GM23338 (cell line): Measurements from ENCODE around the gene DET1. TPM values are rescaled to one million over a fixed set of nuclear protein-coding genes. Genes with fewer than 3 reads are reported as not detected.
"Not testable (repeated sequence)": the region's sequence is repeated elsewhere in the genome, so short reads cannot be mapped to it uniquely, and the experiment has no call there.

ENCODE experiments used
- ATAC-seq: fragments of 200-7000 bp; cut with Tn5 transposase; 3 replicates; pipeline ENCODE4 v1.9.1; 2020
- DNase-seq: peaks from one replicate; pipeline ENCODE4 v3.0.0-alpha.2; 2015; ENCODE audit warnings: low spot score
- H2AFZ ChIP-seq: fragments of 200-600 bp; sonication (generic); 2 replicates; pipeline ENCODE4 v1.8.0; 2016; ENCODE audit warnings: antibody characterized with exemption, mild to moderate bottlenecking, moderate library complexity
- H3F3A ChIP-seq: fragments of 200-600 bp; sonication (generic); replicated peaks from 2 replicates; pipeline ENCODE4 v1.8.0; 2017; ENCODE audit warnings: antibody characterized with exemption, mixed run types, low read depth
- H3K27ac ChIP-seq: fragments of 200-600 bp; sonication (generic); 2 replicates; pipeline ENCODE4 v1.6.1; 2016; ENCODE audit warnings: low read depth
- H3K27me3 ChIP-seq: fragments of 200-600 bp; sonication (generic); 2 replicates; pipeline ENCODE4 v1.8.0; 2016; ENCODE audit warnings: mild to moderate bottlenecking, mixed run types, moderate library complexity; ENCODE audit not compliant: insufficient read depth
- H3K36me3 ChIP-seq: fragments of 200-600 bp; sonication (generic); 2 replicates; pipeline ENCODE4 v1.8.0; 2016; ENCODE audit warnings: mild to moderate bottlenecking; ENCODE audit not compliant: insufficient read depth
- H3K4me1 ChIP-seq: fragments of 200-600 bp; sonication (generic); 2 replicates; pipeline ENCODE4 v1.8.0; 2016; ENCODE audit warnings: mild to moderate bottlenecking, moderate library complexity; ENCODE audit not compliant: insufficient read depth
- H3K4me2 ChIP-seq: fragments of 200-600 bp; sonication (generic); 2 replicates; pipeline ENCODE4 v1.7.1; 2017; ENCODE audit warnings: mixed run types
- H3K4me3 ChIP-seq: fragments of 200-600 bp; sonication (generic); 2 replicates; pipeline ENCODE4 v1.6.1; 2016; ENCODE audit warnings: mixed run types
- H3K79me2 ChIP-seq: fragments of 200-600 bp; sonication (generic); replicated peaks from 2 replicates; pipeline ENCODE4 v1.8.0; 2017; ENCODE audit warnings: mild to moderate bottlenecking; ENCODE audit not compliant: insufficient read depth
- H3K9me2 ChIP-seq: fragments of 200-600 bp; sonication (generic); 2 replicates; pipeline ENCODE4 v1.8.0; 2017; ENCODE audit not compliant: insufficient read depth
- H4K20me1 ChIP-seq: fragments of 200-600 bp; sonication (generic); replicated peaks from 2 replicates; pipeline ENCODE4 v1.8.0; 2017; ENCODE audit warnings: mild to moderate bottlenecking; ENCODE audit not compliant: insufficient read depth
- H3K27ac Mint-ChIP-seq: 2 replicates; pipeline ENCODE4 v1.8.0; 2020; ENCODE audit warnings: inconsistent platforms, mild to moderate bottlenecking, moderate library complexity, mixed read lengths
- H3K27me3 Mint-ChIP-seq: 3 replicates; pipeline ENCODE4 v1.8.0; 2022; ENCODE audit warnings: low read depth, mild to moderate bottlenecking, moderate library complexity, mixed read lengths, inconsistent platforms; ENCODE audit not compliant: insufficient read depth, poor library complexity
- H3K36me3 Mint-ChIP-seq: 3 replicates; pipeline ENCODE4 v1.8.0; 2021; ENCODE audit warnings: low read depth, mild to moderate bottlenecking, inconsistent platforms, moderate library complexity, mixed read lengths
- H3K4me1 Mint-ChIP-seq: 3 replicates; pipeline ENCODE4 v1.8.0; 2020; ENCODE audit warnings: mild to moderate bottlenecking, inconsistent platforms, mixed read lengths
- H3K4me3 Mint-ChIP-seq: 3 replicates; pipeline ENCODE4 v1.8.0; 2021; ENCODE audit warnings: moderate library complexity, mild to moderate bottlenecking, inconsistent platforms, mixed read lengths
- H3K9me3 Mint-ChIP-seq: 3 replicates; pipeline ENCODE4 v1.8.0; 2020; ENCODE audit warnings: moderate library complexity, mild to moderate bottlenecking, inconsistent platforms, mixed read lengths
- CREB1 ChIP-seq: fragments of 250-450 bp; sonication (Bioruptor Pico); IDR thresholded peaks from 2 replicates; pipeline ENCODE4 v1.5.0; 2020; ENCODE audit warnings: low read depth, mild to moderate bottlenecking, moderate library complexity
- EZH2 ChIP-seq: fragments of 200-600 bp; sonication (generic); IDR thresholded peaks from one replicate; pipeline ENCODE4 v1.8.0; 2017; ENCODE audit warnings: antibody characterized with exemption, mild to moderate bottlenecking, low read depth; ENCODE audit not compliant: unreplicated experiment
- EZH2phosphoT487 ChIP-seq: fragments of 200-600 bp; sonication (generic); IDR thresholded peaks from one replicate; pipeline ENCODE4 v1.8.1; 2018; ENCODE audit warnings: antibody characterized with exemption; ENCODE audit not compliant: unreplicated experiment
- JUNB ChIP-seq: IDR thresholded peaks from one replicate; pipeline ENCODE4 v1.6.1; 2016; ENCODE audit warnings: antibody characterized with exemption; ENCODE audit not compliant: unreplicated experiment
- POLR2AphosphoS5 ChIP-seq: IDR thresholded peaks from 2 replicates; pipeline ENCODE4 v1.6.1; 2016; ENCODE audit warnings: antibody characterized with exemption, low read depth
- polyA plus RNA-seq: library from polyadenylated mRNA; unstranded; fragments of >200 nt; fragmentation: Nextera tagmentation; extraction: Ambion mirVana; gene quantifications from 2 replicates; pipeline ENCODE4 v1.2.1, GENCODE V29; 2016
- total RNA-seq: library from RNA; depleted of rRNA; stranded (reverse); fragments of >200 nt; shearing (Covaris generic); gene quantifications from 2 replicates; pipeline ENCODE4 v1.2.3, GENCODE V29; 2014
- TF ChIP-seq, protein P1 (sequence below), 2 experiments: fragments of 200-600 bp in 1 of 2; sonication (generic) in 1 of 2; conservative IDR thresholded peaks; 2 replicates each; pipeline versions ENCODE4 v1.5.1 to v1.6.1; 2016 to 2017; ENCODE audit warnings: antibody characterized with exemption in 2 of 2, low read depth in 2 of 2, mild to moderate bottlenecking in 2 of 2, moderate library complexity in 1 of 2
- TF ChIP-seq, protein P2 (sequence below): fragments of 250-450 bp; sonication (Bioruptor Pico); IDR thresholded peaks from 2 replicates; pipeline ENCODE4 v1.5.0; 2020; ENCODE audit warnings: mild to moderate bottlenecking, moderate library complexity
- TF ChIP-seq, protein P3 (sequence below): IDR thresholded peaks from 2 replicates; pipeline ENCODE4 v1.6.1; 2016; ENCODE audit warnings: antibody characterized with exemption

DET1 gene
- total and polyA plus RNA-seq, 2 experiments from 2014 or later = 4.2 to 8.6 TPM

DNA sequence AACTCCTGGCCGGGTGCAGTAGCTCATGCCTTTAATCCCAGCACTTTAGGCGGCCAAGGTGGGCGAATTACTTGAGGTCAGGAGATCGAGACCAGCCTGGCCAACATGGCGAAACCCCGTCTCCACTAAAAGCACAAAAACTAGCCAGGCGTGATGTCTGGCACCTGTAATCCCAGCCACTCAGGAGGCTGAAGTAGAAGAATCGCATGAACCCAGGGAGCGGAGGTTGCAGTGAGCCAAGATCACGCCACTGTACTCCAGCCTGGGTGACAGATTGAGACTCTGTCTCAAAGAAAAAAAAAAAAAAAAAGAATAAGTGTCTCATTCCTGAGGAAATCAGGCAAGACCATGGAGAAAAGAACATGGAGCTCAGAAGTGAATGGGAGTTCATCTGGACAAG lies 77.8 kb downstream of the DET1 start:
- Histone ChIP-seq H3K4me3 (peak overlapping the region; percentile 91), H3K79me2 (peaks cover 43% of the 10 kb centered on the region), H4K20me1 (peaks cover 12% of the 10 kb centered on the region; the same call in 1 of the 2 replicates), H3K4me2 (peak overlapping the region; percentile 94; the same call in 1 of the 2 replicates), H3K36me3 (peaks cover 13% of the 10 kb centered on the region)
- not testable (repeated sequence) for H2AFZ ChIP-seq, H3K27ac ChIP-seq, DNase-seq, H3K27ac Mint-ChIP-seq, H3K9me2 ChIP-seq, ATAC-seq, H3K27me3 ChIP-seq, H3K4me1 ChIP-seq, H3K9me3 Mint-ChIP-seq, H3K27me3 Mint-ChIP-seq, H3F3A ChIP-seq
- Mint-ChIP-seq H3K36me3 (peaks cover 27% of the 10 kb centered on the region), H3K4me3 (peak overlapping the region; percentile 99), H3K4me1 (peaks cover 14% of the 10 kb centered on the region; the same call in 2 of the 3 replicates)

DNA sequence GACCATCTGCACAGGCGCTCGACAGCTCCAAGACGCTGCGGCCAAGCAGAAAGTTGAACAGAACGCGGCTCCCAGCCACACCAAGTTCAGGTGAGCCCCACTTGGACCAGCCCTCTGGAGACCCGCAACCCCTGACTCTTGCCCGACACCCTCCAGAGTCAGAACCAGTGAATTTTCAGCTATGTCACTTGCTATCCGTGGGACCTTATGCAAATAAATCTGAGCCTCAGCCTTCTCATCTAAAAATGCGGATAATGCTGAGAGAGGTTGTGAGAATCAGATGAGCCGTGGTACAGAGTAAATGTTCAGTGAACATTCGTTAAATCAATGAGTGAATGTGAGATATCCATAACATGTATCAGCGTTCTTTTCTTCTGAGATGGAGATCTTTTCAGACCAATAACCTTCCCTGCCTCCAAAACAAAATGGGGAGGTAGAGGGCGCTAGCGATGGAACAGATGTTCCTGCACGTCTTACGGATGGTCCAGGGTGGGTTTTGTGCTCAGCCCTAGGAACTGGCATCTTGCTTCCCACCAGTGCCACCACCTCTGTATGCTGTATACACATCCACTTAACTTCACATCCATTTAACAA lies 78.4 kb downstream of the DET1 start:
- ATAC-seq (peak; percentile 72), DNase-seq (peak; percentile 67)
- TF ChIP-seq, protein P1, sequence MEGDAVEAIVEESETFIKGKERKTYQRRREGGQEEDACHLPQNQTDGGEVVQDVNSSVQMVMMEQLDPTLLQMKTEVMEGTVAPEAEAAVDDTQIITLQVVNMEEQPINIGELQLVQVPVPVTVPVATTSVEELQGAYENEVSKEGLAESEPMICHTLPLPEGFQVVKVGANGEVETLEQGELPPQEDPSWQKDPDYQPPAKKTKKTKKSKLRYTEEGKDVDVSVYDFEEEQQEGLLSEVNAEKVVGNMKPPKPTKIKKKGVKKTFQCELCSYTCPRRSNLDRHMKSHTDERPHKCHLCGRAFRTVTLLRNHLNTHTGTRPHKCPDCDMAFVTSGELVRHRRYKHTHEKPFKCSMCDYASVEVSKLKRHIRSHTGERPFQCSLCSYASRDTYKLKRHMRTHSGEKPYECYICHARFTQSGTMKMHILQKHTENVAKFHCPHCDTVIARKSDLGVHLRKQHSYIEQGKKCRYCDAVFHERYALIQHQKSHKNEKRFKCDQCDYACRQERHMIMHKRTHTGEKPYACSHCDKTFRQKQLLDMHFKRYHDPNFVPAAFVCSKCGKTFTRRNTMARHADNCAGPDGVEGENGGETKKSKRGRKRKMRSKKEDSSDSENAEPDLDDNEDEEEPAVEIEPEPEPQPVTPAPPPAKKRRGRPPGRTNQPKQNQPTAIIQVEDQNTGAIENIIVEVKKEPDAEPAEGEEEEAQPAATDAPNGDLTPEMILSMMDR (conservative IDR thresholded peaks at IDR 0.05; ENCODE audit: low read depth in 2 of 2) = peak; percentile 55 to 72
- TF ChIP-seq, protein P2, sequence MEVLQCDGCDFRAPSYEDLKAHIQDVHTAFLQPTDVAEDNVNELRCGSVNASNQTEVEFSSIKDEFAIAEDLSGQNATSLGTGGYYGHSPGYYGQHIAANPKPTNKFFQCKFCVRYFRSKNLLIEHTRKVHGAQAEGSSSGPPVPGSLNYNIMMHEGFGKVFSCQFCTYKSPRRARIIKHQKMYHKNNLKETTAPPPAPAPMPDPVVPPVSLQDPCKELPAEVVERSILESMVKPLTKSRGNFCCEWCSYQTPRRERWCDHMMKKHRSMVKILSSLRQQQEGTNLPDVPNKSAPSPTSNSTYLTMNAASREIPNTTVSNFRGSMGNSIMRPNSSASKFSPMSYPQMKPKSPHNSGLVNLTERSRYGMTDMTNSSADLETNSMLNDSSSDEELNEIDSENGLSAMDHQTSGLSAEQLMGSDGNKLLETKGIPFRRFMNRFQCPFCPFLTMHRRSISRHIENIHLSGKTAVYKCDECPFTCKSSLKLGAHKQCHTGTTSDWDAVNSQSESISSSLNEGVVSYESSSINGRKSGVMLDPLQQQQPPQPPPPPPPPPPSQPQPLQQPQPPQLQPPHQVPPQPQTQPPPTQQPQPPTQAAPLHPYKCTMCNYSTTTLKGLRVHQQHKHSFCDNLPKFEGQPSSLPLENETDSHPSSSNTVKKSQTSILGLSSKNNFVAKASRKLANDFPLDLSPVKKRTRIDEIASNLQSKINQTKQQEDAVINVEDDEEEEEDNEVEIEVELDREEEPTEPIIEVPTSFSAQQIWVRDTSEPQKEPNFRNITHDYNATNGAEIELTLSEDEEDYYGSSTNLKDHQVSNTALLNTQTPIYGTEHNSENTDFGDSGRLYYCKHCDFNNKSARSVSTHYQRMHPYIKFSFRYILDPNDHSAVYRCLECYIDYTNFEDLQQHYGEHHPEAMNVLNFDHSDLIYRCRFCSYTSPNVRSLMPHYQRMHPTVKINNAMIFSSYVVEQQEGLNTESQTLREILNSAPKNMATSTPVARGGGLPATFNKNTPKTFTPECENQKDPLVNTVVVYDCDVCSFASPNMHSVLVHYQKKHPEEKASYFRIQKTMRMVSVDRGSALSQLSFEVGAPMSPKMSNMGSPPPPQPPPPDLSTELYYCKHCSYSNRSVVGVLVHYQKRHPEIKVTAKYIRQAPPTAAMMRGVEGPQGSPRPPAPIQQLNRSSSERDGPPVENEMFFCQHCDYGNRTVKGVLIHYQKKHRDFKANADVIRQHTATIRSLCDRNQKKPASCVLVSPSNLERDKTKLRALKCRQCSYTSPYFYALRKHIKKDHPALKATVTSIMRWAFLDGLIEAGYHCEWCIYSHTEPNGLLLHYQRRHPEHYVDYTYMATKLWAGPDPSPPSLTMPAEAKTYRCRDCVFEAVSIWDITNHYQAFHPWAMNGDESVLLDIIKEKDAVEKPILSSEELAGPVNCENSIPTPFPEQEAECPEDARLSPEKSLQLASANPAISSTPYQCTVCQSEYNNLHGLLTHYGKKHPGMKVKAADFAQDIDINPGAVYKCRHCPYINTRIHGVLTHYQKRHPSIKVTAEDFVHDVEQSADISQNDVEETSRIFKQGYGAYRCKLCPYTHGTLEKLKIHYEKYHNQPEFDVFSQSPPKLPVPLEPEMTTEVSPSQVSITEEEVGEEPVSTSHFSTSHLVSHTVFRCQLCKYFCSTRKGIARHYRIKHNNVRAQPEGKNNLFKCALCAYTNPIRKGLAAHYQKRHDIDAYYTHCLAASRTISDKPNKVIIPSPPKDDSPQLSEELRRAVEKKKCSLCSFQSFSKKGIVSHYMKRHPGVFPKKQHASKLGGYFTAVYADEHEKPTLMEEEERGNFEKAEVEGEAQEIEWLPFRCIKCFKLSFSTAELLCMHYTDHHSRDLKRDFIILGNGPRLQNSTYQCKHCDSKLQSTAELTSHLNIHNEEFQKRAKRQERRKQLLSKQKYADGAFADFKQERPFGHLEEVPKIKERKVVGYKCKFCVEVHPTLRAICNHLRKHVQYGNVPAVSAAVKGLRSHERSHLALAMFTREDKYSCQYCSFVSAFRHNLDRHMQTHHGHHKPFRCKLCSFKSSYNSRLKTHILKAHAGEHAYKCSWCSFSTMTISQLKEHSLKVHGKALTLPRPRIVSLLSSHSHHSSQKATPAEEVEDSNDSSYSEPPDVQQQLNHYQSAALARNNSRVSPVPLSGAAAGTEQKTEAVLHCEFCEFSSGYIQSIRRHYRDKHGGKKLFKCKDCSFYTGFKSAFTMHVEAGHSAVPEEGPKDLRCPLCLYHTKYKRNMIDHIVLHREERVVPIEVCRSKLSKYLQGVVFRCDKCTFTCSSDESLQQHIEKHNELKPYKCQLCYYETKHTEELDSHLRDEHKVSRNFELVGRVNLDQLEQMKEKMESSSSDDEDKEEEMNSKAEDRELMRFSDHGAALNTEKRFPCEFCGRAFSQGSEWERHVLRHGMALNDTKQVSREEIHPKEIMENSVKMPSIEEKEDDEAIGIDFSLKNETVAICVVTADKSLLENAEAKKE (CRISPR knock-in tag) = no peak
- no peak for TF ChIP-seq EZH2phosphoT487
- no peak for TF ChIP-seq JUNB
- no peak for TF ChIP-seq EZH2
- no peak for TF ChIP-seq CREB1 (CRISPR knock-in tag)
- TF ChIP-seq, protein P3, sequence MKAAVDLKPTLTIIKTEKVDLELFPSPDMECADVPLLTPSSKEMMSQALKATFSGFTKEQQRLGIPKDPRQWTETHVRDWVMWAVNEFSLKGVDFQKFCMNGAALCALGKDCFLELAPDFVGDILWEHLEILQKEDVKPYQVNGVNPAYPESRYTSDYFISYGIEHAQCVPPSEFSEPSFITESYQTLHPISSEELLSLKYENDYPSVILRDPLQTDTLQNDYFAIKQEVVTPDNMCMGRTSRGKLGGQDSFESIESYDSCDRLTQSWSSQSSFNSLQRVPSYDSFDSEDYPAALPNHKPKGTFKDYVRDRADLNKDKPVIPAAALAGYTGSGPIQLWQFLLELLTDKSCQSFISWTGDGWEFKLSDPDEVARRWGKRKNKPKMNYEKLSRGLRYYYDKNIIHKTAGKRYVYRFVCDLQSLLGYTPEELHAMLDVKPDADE = no peak
- no peak for TF ChIP-seq POLR2AphosphoS5
- Histone ChIP-seq H3K79me2 (peaks cover 43% of the 10 kb centered on the region), H3K4me3 (peak overlapping the region; percentile 91), H2AFZ (peak overlapping the region; percentile 87; the same call in 1 of the 2 replicates), H4K20me1 (peaks cover 12% of the 10 kb centered on the region; the same call in 1 of the 2 replicates), H3K27me3 (no peaks in the 10 kb centered on the region), H3K9me2 (no peaks in the 10 kb centered on the region), H3K36me3 (peaks cover 20% of the 10 kb centered on the region), H3K4me2 (peak overlapping the region; percentile 94), H3K27ac (no peak overlapping the region), H3K4me1 (peaks cover 9% of the 10 kb centered on the region; the same call in 1 of the 2 replicates), H3F3A (no peaks in the 10 kb centered on the region)
- Mint-ChIP-seq H3K4me3 (peak overlapping the region; percentile 99), H3K27me3 (peaks cover 8% of the 10 kb centered on the region), H3K4me1 (peaks cover 14% of the 10 kb centered on the region; the same call in 2 of the 3 replicates), H3K9me3 (no peaks in the 10 kb centered on the region; the same call in 2 of the 3 replicates), H3K36me3 (peaks cover 31% of the 10 kb centered on the region), H3K27ac (peak overlapping the region; percentile 99)
